Prostate gland (tissue), 2 donors: ENCODE data around the gene PIMREG. TPM values are rescaled to one million over a fixed set of nuclear protein-coding genes. Genes with fewer than 3 reads are reported as not detected.

Experiments
- DNase-seq: peaks from one replicate; pipeline ENCODE4 v3.0.0-alpha.2; 2019; ENCODE audit warnings: low spot score
- H3K27ac ChIP-seq, 2 donors: fragments of 200-600 bp; sonication (generic); 2 replicates each; pipeline ENCODE4 v1.5.1; 2017 to 2019
- H3K27me3 ChIP-seq: fragments of 200-600 bp; sonication (generic); replicated peaks from 2 replicates; pipeline ENCODE4 v1.5.1; 2019; ENCODE audit not compliant: insufficient read depth
- H3K36me3 ChIP-seq, 2 donors: fragments of 200-600 bp; sonication (generic); 1 replicate in 1 of 2; 2 replicates in 1 of 2; pipeline versions ENCODE4 v1.5.1 to v1.8.1; 2017 to 2019
- H3K4me1 ChIP-seq: fragments of 200-600 bp; sonication (generic); replicated peaks from 2 replicates; pipeline ENCODE4 v1.5.1; 2019
- H3K4me3 ChIP-seq, 2 donors: fragments of 200-600 bp; sonication (generic); 2 replicates each; pipeline ENCODE4 v1.5.1; 2017 to 2019
- H3K9me3 ChIP-seq: fragments of 200-600 bp; sonication (generic); 2 replicates; pipeline ENCODE4 v1.5.1; 2017
- CTCF ChIP-seq, 4 experiments: fragments of 200-600 bp in 2 of 4; fragments of 450-650 bp in 2 of 4; sonication (generic) in 2 of 4; IDR thresholded peaks; 1 replicate in 3 of 4; 2 replicates in 1 of 4; pipeline ENCODE4 v1.5.1; 2016 to 2019; ENCODE audit warnings: antibody characterized with exemption in 4 of 4, mild to moderate bottlenecking in 2 of 4, moderate library complexity in 2 of 4
- POLR2A ChIP-seq: fragments of 450-650 bp; IDR thresholded peaks from one replicate; pipeline ENCODE4 v1.6.1; 2016; ENCODE audit warnings: antibody characterized with exemption, mild to moderate bottlenecking
- POLR2AphosphoS5 ChIP-seq: sonication (generic); formaldehyde crosslinking; IDR thresholded peaks from one replicate; pipeline ENCODE4 v1.6.1; 2017; ENCODE audit warnings: antibody characterized with exemption
- WGBS: methylation state at CpG from one replicate; pipeline ENCODE4 v1.1.5; 2018; 5-methylcytosine and 5-hydroxymethylcytosine counted together
- intact Hi-C: fragments of 100-400 bp; cut with DNase I; formaldehyde crosslinking; loops from one replicate; pipeline ENCODE4 v1.14.2; 2022
- total RNA-seq, 2 donors: library from RNA; depleted of rRNA; stranded (reverse); fragments of >200 nt; gene quantifications; one replicate each; pipeline ENCODE4 v1.1.0, GENCODE V29; 2016

Gene PIMREG
- total RNA-seq, 2 donors from 2014 or later, result 0.45 to 4.9 TPM

GRCh38 chr17:6485646-6486412 is 41.6 kb downstream of the PIMREG start:
- Histone ChIP-seq H3K36me3 (no peaks in the 10 kb centered on the region), H3K27me3 (no peaks in the 10 kb centered on the region), H3K4me1 (no peaks in the 10 kb centered on the region), H3K9me3 (no peaks in the 10 kb centered on the region), H3K4me3 (no peak overlapping the region), H3K27ac (no peak overlapping the region)
- WGBS, result 72% methylated on average over 5 of the region's 5 CpGs
- TF ChIP-seq POLR2AphosphoS5, result no peak
- no peak for TF ChIP-seq POLR2A
- no peak for TF ChIP-seq CTCF (IDR thresholded peaks at IDR 0.05)
- no peak for DNase-seq
- intact Hi-C loops, result no loop called here

DNA sequence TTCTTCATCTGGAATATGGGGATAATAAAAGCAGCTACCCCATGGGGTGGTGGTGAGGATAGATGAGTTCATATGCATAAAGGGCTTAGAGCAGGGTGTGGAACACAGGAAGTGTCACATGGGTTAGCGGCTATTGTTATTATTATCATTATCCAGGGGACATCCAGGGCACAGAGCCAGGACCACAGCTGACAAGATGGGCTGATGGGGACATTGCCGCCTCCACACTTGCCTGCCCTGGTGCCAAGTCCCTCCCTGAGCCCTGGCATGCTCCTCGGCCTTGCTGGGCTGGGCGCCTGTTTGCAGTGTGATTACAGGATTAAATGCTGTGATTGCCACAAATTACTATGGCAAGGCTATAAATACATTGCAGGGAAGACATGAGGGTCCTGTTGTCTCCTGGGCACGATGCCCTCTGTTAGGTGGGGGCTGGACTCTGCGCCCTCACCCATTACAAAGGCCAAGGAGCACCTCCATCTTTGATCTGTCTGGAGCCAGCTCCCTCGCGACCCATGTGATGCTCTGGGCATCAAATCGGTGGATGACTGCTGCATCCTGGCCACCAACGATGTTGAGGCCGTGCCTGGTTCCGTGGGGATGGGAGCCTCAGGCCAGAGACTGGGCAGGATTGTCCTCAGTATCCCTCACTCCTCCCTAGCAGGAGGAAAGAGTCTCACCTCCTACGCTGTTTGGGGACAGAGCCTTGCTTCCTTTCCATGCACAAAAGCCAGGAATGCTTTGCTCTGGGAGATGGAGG is 43.2 kb downstream of the PIMREG start:
- WGBS, result 61% methylated on average over 13 of the region's 13 CpGs
- Histone ChIP-seq H3K27ac (no peak overlapping the region), H3K4me1 (no peaks in the 10 kb centered on the region), H3K4me3 (no peak overlapping the region), H3K36me3 (no peaks in the 10 kb centered on the region), H3K27me3 (no peaks in the 10 kb centered on the region), H3K9me3 (no peaks in the 10 kb centered on the region)
- TF ChIP-seq POLR2A, result no peak
- TF ChIP-seq CTCF (IDR thresholded peaks at IDR 0.05), result no peak
- TF ChIP-seq POLR2AphosphoS5, result no peak
- no peak for DNase-seq
- intact Hi-C loops, result no loop called here

DNA sequence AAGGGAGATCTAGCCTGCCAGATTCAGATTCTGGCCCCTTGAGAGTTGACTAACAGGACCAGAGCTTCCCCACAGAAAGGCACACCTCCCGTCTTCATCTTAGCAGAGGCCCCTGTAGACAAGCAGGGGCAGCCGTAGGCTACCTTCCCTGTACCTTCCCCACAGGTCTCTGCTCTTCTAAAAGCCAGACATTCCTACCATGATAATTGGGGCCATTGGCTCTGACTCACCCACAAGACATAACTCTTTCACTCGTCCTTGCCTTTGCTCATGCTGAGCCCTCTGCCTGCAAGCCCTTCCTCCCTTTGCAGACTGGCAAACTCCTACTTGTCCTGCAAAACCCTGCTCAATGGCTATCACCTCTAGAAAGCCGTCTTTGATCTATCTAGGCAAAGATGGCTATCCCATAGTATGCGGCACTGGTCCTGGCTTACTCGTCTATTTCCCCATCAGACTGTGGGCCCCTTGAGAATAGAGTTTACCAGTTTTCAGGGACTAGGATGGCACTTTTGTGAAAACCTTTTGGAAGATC is 43.8 kb downstream of the PIMREG start:
- intact Hi-C loops, result no loop called here
- H3K27ac ChIP-seq, result no peak overlapping the region
- WGBS, result 63% methylated on average over 6 of the region's 6 CpGs

GRCh38 chr17:6489016-6489550 is 44.8 kb downstream of the PIMREG start:
- no peaks in the 10 kb centered on the region for H3K9me3 ChIP-seq
- DNase-seq, result no peak
- H3K4me3 ChIP-seq, result no peak overlapping the region
- 87% methylated on average over 6 of the region's 6 CpGs for WGBS
- no peaks in the 10 kb centered on the region for H3K36me3 ChIP-seq
- no peaks in the 10 kb centered on the region for H3K27me3 ChIP-seq
- TF ChIP-seq CTCF (IDR thresholded peaks at IDR 0.05) (no peak), POLR2AphosphoS5 (no peak), POLR2A (no peak)
- H3K4me1 ChIP-seq, result no peaks in the 10 kb centered on the region
- intact Hi-C loops, result no loop called here
- H3K27ac ChIP-seq, result no peak overlapping the region

More for the DNA sequence above, 43.8 kb downstream of the PIMREG start:
- H3K4me1 ChIP-seq, result no peaks in the 10 kb centered on the region
- H3K36me3 ChIP-seq, result no peaks in the 10 kb centered on the region
- no peak for TF ChIP-seq CTCF (IDR thresholded peaks at IDR 0.05)
- no peak for TF ChIP-seq POLR2AphosphoS5
- TF ChIP-seq POLR2A, result no peak
- no peaks in the 10 kb centered on the region for H3K27me3 ChIP-seq
- no peak overlapping the region for H3K4me3 ChIP-seq
- no peaks in the 10 kb centered on the region for H3K9me3 ChIP-seq
- no peak for DNase-seq
